ENCODE measurements around the gene NNT. TPM values are rescaled to one million over a fixed set of nuclear protein-coding genes. Genes with fewer than 3 reads are reported as not detected.
"Not testable (repeated sequence)": the region's sequence is repeated elsewhere in the genome, so short reads cannot be mapped to it uniquely, and the experiment has no call there.

The NNT gene
- total RNA-seq, 1 donor from 2014 or later, result 656 TPM

GRCh38 chr5:43572357-43572756 is 30.6 kb upstream of the NNT start:
- Histone ChIP-seq H3K36me3 (peaks cover 13% of the 10 kb centered on the region), H3K9me3 (replicated peaks) (no peaks in the 10 kb centered on the region), H3K4me3 (peak overlapping the region; percentile 48), H3K27ac (replicated peaks) (peak overlapping the region; percentile 82), H3K4me1 (peaks cover 41% of the 10 kb centered on the region), H3K27me3 (ENCODE audit: low read depth) (no peaks in the 10 kb centered on the region)
- intact Hi-C loops (cut with micrococcal nuclease), result no loop called here
- no peak for TF ChIP-seq CTCF (IDR thresholded peaks at IDR 0.05; ENCODE audit: borderline replicate concordance)
- no peak for DNase-seq

DNA sequence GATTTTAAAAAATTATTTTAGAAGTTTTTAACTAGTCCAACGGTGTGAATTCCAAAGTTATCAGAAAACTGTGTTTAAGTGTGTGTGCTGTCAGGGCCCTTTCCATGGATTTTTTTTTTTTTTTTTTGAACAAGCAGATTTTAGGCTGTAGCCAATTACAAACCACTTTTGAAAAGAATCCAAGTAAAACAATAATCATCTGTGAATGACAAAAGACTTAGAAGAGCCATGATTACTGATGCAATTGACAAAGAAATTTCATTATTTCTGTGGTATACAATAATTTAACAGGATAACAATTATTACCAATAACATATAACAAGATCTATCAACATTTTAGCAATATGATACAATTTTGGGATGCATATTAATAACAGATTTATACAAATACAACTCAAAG is 29.9 kb upstream of the NNT start:
- no peaks in the 10 kb centered on the region for H3K9me3 ChIP-seq (replicated peaks)
- no peak for TF ChIP-seq CTCF (IDR thresholded peaks at IDR 0.05; ENCODE audit: borderline replicate concordance)
- intact Hi-C loops (cut with micrococcal nuclease), result no loop called here
- H3K36me3 ChIP-seq, result peaks cover 13% of the 10 kb centered on the region
- DNase-seq, result no peak
- H3K4me3 ChIP-seq, result no peak overlapping the region
- peaks cover 41% of the 10 kb centered on the region for H3K4me1 ChIP-seq
- no peaks in the 10 kb centered on the region for H3K27me3 ChIP-seq (ENCODE audit: low read depth)
- H3K27ac ChIP-seq (replicated peaks), result peak overlapping the region; percentile 82

GRCh38 chr5:43580402-43581210 is 22.4 kb upstream of the NNT start:
- H3K36me3 ChIP-seq, result peaks cover 20% of the 10 kb centered on the region
- H3K9me3 ChIP-seq (replicated peaks); H3K4me1 ChIP-seq; intact Hi-C loops (cut with micrococcal nuclease); H3K27me3 ChIP-seq (ENCODE audit: low read depth); H3K27ac ChIP-seq (replicated peaks); H3K4me3 ChIP-seq; DNase-seq: not testable (repeated sequence)

- peaks cover 6% of the 10 kb centered on the region for H3K4me1 ChIP-seq
- TF ChIP-seq CTCF (IDR thresholded peaks at IDR 0.05; ENCODE audit: borderline replicate concordance), result no peak
- DNase-seq, result no peak
- no peaks in the 10 kb centered on the region for H3K27me3 ChIP-seq (ENCODE audit: low read depth)
- H3K27ac ChIP-seq (replicated peaks), result no peak overlapping the region
- peaks cover 18% of the 10 kb centered on the region for H3K36me3 ChIP-seq
- H3K9me3 ChIP-seq (replicated peaks), result no peaks in the 10 kb centered on the region
- intact Hi-C loops (cut with micrococcal nuclease), result no loop called here
- H3K4me3 ChIP-seq, result no peak overlapping the region
Observed at GRCh38 chr5:43581398-43581797, 21.6 kb upstream of the NNT start.

DNA sequence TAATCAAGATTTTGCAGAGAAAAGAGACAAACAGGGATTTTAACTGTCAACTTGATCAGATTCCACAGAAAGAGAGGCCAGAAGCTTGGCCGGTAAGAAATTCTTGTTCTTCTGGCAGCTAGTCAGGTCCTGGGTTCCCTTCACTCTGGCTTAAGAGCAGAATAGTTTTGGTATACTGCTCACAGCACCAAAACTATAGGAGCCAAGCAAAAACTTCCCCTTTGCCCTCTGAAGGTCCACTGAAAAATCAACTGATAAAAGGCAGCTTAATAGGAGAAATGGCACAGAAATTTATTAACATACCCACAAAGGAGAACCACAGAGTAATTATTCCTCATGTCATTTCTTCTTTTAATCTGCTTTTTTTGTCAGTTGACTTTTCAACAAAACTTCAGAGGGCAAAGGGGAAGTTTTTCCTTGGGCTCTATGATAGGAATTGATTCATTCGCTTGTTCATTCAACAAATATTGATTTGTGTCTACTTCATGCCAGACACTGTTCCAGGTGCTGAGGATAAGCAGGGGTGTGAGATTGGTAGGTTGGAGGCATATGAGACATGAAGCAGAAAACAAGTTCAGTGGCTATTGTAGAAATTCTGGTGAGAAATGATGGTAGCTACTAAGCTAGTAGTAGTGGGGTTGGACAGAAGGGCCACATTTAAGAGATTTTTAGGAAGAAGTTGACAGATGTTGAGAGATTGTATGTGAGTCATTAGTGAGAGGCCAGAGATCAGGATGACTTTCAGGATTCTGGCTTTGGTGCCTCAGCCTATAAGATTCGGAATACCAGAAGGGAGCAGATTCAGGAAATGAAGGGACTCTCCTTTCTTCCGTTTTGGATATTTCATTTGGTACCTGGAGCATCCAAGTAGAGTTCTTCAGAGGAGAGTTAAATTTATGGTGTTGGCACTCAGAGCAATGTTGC is 20.6 kb upstream of the NNT start:
- Histone ChIP-seq H3K4me1 (peaks cover 6% of the 10 kb centered on the region), H3K4me3 (no peak overlapping the region)
- intact Hi-C loops (cut with micrococcal nuclease), result no loop called here

More for the DNA sequence above, 20.6 kb upstream of the NNT start:
- Histone ChIP-seq H3K27ac (replicated peaks) (no peak overlapping the region), H3K27me3 (ENCODE audit: low read depth) (no peaks in the 10 kb centered on the region), H3K9me3 (replicated peaks) (no peaks in the 10 kb centered on the region), H3K36me3 (peaks cover 18% of the 10 kb centered on the region)
- no peak for DNase-seq
- TF ChIP-seq CTCF (IDR thresholded peaks at IDR 0.05; ENCODE audit: borderline replicate concordance), result no peak
